Prostate gland (tissue), 2 donors: Measurements from ENCODE around the gene SERINC3. TPM values are rescaled to one million over a fixed set of nuclear protein-coding genes. Genes with fewer than 3 reads are reported as not detected.

Source experiments
- DNase-seq: peaks from one replicate; pipeline ENCODE4 v3.0.0-alpha.2; 2019; ENCODE audit warnings: low spot score
- H3K27ac ChIP-seq, 2 donors: fragments of 200-600 bp; sonication (generic); 2 replicates each; pipeline ENCODE4 v1.5.1; 2017 to 2019
- H3K27me3 ChIP-seq: fragments of 200-600 bp; sonication (generic); replicated peaks from 2 replicates; pipeline ENCODE4 v1.5.1; 2019; ENCODE audit not compliant: insufficient read depth
- H3K36me3 ChIP-seq, 2 donors: fragments of 200-600 bp; sonication (generic); 1 replicate in 1 of 2; 2 replicates in 1 of 2; pipeline versions ENCODE4 v1.5.1 to v1.8.1; 2017 to 2019
- H3K4me1 ChIP-seq: fragments of 200-600 bp; sonication (generic); replicated peaks from 2 replicates; pipeline ENCODE4 v1.5.1; 2019
- H3K4me3 ChIP-seq, 2 donors: fragments of 200-600 bp; sonication (generic); 2 replicates each; pipeline ENCODE4 v1.5.1; 2017 to 2019
- H3K9me3 ChIP-seq: fragments of 200-600 bp; sonication (generic); 2 replicates; pipeline ENCODE4 v1.5.1; 2017
- POLR2A ChIP-seq: fragments of 450-650 bp; IDR thresholded peaks from one replicate; pipeline ENCODE4 v1.6.1; 2016; ENCODE audit warnings: antibody characterized with exemption, mild to moderate bottlenecking
- POLR2AphosphoS5 ChIP-seq: sonication (generic); formaldehyde crosslinking; IDR thresholded peaks from one replicate; pipeline ENCODE4 v1.6.1; 2017; ENCODE audit warnings: antibody characterized with exemption
- WGBS: methylation state at CpG from one replicate; pipeline ENCODE4 v1.1.5; 2018; 5-methylcytosine and 5-hydroxymethylcytosine counted together
- intact Hi-C: fragments of 100-400 bp; cut with DNase I; formaldehyde crosslinking; loops from one replicate; pipeline ENCODE4 v1.14.2; 2022
- total RNA-seq, 2 donors: library from RNA; depleted of rRNA; stranded (reverse); fragments of >200 nt; gene quantifications; one replicate each; pipeline ENCODE4 v1.1.0, GENCODE V29; 2016
- TF ChIP-seq, protein P1 (sequence below), 4 experiments: fragments of 200-600 bp in 2 of 4; fragments of 450-650 bp in 2 of 4; sonication (generic) in 2 of 4; IDR thresholded peaks; 1 replicate in 3 of 4; 2 replicates in 1 of 4; pipeline ENCODE4 v1.5.1; 2016 to 2019; ENCODE audit warnings: antibody characterized with exemption in 4 of 4, mild to moderate bottlenecking in 2 of 4, moderate library complexity in 2 of 4

SERINC3 gene
- total RNA-seq, 2 donors from 2014 or later: 89.1 to 141 TPM

DNA sequence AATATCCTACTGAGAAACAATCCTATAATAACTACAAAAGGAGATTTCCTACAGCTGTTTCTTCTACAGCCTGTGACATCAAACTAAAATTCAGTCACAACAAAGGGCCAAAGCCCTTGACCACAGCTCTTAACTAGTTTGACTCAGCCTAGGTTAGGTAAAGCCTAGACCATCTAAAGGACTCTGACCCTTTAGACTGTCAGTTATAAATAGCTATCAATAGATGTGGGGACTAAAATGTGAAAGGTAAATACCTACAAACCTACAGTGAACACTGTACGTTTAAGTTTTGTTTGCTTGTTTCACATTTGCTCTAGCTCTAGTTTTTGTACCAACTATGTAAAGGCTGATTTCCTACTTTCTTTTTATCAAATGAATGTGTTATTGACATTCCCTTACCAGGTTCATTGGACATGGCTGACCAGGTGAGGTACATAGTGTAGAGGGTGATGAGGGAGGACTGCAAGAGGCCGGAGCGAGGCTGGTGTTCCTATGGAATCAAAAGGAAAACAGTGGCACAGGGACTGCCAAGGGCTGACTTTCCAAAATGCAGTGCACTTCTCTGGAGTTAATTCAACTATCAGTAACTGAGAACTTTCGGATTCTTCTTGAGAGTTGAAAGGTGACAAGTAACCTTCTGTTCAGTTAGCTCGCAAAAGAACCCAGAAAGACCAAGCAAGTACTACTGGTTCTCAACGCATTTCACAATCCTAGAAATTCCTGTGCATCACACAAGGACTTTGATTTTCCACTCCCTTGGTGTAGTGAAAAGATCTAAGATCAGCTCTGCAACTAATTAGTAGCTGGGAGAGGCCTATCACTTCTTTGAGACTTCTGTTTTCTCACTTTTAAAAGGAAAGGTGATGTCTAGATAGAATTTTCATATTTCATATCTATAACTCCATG lies 17.2 kb downstream of the SERINC3 start:
- 85% methylated on average over 6 of the region's 6 CpGs for WGBS
- no peaks in the 10 kb centered on the region for H3K9me3 ChIP-seq
- H3K27ac ChIP-seq: no peak overlapping the region
- no peak for DNase-seq
- H3K36me3 ChIP-seq: peaks cover 22 to 24% of the 10 kb centered on the region in 2 donors
- no peaks in the 10 kb centered on the region for H3K4me1 ChIP-seq
- no peak overlapping the region for H3K4me3 ChIP-seq
- no peak for TF ChIP-seq POLR2AphosphoS5
- TF ChIP-seq POLR2A: no peak
- TF ChIP-seq, protein P1, sequence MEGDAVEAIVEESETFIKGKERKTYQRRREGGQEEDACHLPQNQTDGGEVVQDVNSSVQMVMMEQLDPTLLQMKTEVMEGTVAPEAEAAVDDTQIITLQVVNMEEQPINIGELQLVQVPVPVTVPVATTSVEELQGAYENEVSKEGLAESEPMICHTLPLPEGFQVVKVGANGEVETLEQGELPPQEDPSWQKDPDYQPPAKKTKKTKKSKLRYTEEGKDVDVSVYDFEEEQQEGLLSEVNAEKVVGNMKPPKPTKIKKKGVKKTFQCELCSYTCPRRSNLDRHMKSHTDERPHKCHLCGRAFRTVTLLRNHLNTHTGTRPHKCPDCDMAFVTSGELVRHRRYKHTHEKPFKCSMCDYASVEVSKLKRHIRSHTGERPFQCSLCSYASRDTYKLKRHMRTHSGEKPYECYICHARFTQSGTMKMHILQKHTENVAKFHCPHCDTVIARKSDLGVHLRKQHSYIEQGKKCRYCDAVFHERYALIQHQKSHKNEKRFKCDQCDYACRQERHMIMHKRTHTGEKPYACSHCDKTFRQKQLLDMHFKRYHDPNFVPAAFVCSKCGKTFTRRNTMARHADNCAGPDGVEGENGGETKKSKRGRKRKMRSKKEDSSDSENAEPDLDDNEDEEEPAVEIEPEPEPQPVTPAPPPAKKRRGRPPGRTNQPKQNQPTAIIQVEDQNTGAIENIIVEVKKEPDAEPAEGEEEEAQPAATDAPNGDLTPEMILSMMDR (IDR thresholded peaks at IDR 0.05): no peak
- intact Hi-C loops: no loop called here
- H3K27me3 ChIP-seq: no peaks in the 10 kb centered on the region

DNA sequence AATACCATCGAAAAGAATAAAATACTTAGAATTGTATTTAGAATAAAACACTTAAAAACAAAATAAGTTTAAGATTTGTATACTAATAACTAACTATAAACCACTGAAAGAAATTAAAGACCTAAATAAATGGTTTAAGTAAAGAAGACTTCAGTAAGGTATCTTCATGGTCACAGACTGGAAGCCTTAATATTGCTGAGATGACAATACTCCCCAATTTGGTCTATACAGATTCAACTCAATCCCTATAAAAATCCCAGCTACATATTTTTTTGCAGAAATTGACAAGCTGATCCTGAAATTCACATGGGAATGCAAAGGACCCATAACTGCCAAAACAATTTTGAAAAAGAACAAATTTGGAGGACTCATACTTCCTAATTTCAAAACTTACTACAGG lies 18.9 kb downstream of the SERINC3 start:
- Histone ChIP-seq H3K9me3 (no peaks in the 10 kb centered on the region), H3K4me1 (no peaks in the 10 kb centered on the region), H3K4me3 (no peak overlapping the region), H3K27me3 (no peaks in the 10 kb centered on the region), H3K36me3 (peaks cover 20 to 22% of the 10 kb centered on the region in 2 donors), H3K27ac (no peak overlapping the region)
- intact Hi-C loops: no loop called here
- DNase-seq: no peak
- no peak for TF ChIP-seq POLR2AphosphoS5
- WGBS: 100% methylated on average over 1 of the region's 1 CpG

DNA sequence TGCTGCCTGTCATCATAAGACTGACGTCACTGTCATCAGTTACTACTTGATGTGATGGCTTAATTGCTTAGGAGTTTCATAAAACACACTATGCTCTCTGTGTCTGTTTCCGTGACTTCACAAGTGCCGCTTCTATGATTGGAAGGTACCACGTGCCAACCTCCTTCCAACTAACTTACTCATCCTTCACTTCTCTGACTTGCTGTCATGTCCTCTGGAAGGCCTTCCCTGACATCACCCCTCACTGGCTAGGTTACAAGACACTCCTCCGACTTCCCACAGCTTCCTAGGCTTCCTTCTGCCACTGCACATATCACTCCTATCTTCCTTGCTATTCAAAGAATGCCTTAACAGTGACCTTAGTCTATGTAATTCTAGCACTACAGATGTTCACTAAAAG lies 20.4 kb downstream of the SERINC3 start:
- TF ChIP-seq POLR2A (no peak), POLR2AphosphoS5 (no peak)
- TF ChIP-seq, protein P1 (IDR thresholded peaks at IDR 0.05): no peak

DNA sequence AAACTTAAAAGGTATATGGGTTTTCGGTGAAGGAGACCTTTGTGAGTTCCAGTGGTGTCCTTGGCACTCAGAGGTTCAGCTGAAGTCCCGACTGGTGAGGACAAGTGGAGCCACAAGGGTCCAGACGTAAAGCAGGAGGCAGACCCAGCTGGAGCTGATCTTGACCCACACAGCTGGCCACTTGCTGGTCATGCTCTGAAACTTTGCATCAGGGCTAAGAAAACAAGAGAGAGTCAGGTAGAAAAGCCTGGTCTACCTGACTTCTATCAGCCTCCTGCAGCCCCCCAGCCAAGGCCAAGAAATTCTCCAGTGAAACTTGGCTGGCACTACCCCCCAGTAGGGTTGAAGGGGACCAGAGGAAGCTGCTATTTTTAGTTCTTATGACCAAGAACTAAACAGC lies 21.6 kb downstream of the SERINC3 start:
- no peak overlapping the region for H3K4me3 ChIP-seq
- intact Hi-C loops: no loop called here
- no peaks in the 10 kb centered on the region for H3K9me3 ChIP-seq
- 89% methylated on average over 3 of the region's 3 CpGs for WGBS
- DNase-seq: no peak
- no peak for TF ChIP-seq POLR2AphosphoS5
- TF ChIP-seq, protein P1 (IDR thresholded peaks at IDR 0.05): no peak
- no peak for TF ChIP-seq POLR2A
- H3K27ac ChIP-seq: no peak overlapping the region
- H3K27me3 ChIP-seq: no peaks in the 10 kb centered on the region
- H3K36me3 ChIP-seq: peaks cover 18 to 26% of the 10 kb centered on the region in 2 donors
- H3K4me1 ChIP-seq: no peaks in the 10 kb centered on the region

More for the DNA sequence above, 20.4 kb downstream of the SERINC3 start:
- DNase-seq: no peak
- Histone ChIP-seq H3K4me1 (no peaks in the 10 kb centered on the region), H3K36me3 (peaks cover 20 to 22% of the 10 kb centered on the region in 2 donors), H3K27me3 (no peaks in the 10 kb centered on the region), H3K27ac (no peak overlapping the region), H3K9me3 (no peaks in the 10 kb centered on the region), H3K4me3 (no peak overlapping the region)
- intact Hi-C loops: no loop called here
- WGBS: 88% methylated on average over 5 of the region's 5 CpGs

DNA sequence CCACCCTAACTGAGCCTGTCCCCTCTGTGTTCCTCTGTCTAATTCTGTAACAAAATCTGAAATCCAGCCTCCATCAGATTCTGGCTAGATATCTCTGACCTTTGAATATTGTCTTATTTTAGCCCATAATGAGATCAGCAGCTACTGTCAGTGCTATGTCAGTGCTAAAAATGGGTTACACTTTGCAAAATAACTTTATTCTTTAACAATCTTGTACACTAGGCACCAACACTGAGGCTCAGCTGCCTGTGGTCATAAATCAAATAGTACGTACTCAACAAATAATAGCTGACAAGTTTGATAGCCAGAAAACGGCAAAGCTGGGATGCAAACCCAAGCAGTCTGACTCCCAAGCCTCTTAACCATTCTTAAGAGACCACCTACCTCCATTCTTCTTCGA lies 24.1 kb downstream of the SERINC3 start:
- no peaks in the 10 kb centered on the region for H3K9me3 ChIP-seq
- no peak for DNase-seq
- H3K4me1 ChIP-seq: no peaks in the 10 kb centered on the region
- no peak overlapping the region for H3K4me3 ChIP-seq
- H3K27ac ChIP-seq: no peak overlapping the region
- H3K36me3 ChIP-seq: peaks cover 18 to 26% of the 10 kb centered on the region in 2 donors
- no peaks in the 10 kb centered on the region for H3K27me3 ChIP-seq
- intact Hi-C loops: no loop called here
- no peak for TF ChIP-seq POLR2A
- WGBS: 46% methylated on average over 3 of the region's 3 CpGs

DNA sequence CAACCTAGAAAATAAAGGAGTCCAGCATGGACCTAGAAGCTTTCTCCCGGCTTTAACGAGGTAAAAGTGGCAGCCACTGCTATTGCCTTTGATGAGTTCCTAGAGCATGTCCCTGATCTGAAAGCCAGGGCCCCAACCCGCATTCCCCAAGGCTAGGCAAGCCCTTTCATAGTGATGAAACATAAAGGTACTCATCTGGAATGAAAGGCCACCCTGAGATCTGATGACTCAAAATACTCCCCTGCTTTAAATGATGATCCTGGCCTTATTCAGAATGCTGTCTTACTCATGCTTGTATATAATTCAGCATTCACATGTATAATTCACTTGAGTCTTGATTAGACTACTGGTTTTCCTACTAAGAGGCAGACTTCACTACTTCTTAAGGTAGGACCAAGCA lies 24.9 kb downstream of the SERINC3 start:
- Histone ChIP-seq H3K36me3 (peaks cover 18 to 26% of the 10 kb centered on the region in 2 donors), H3K4me3 (no peak overlapping the region), H3K4me1 (no peaks in the 10 kb centered on the region), H3K9me3 (no peaks in the 10 kb centered on the region), H3K27me3 (no peaks in the 10 kb centered on the region), H3K27ac (no peak overlapping the region)
- intact Hi-C loops: no loop called here
- WGBS: 79% methylated on average over 3 of the region's 3 CpGs
- TF ChIP-seq POLR2A (no peak), POLR2AphosphoS5 (no peak)
- TF ChIP-seq, protein P1 (IDR thresholded peaks at IDR 0.05): no peak
- no peak for DNase-seq
